GM19193 (cell line): ENCODE results near the gene EZR.

Experiments used
- POLR2A ChIP-seq: IDR thresholded peaks from 4 replicates; pipeline ENCODE4 v1.6.1; 2011; ENCODE audit not compliant: insufficient read depth, insufficient read length; ENCODE audit errors: extremely low read depth

The EZR gene

GRCh38 chr6:158831571-158831970 is 12.4 kb upstream of the EZR start:
- no peak for TF ChIP-seq POLR2A

- no peak for TF ChIP-seq POLR2A
Measured at GRCh38 chr6:158830736-158831135, 11.6 kb upstream of the EZR start.

GRCh38 chr6:158828807-158829206 is 9.6 kb upstream of the EZR start:
- TF ChIP-seq POLR2A: no peak

- no peak for TF ChIP-seq POLR2A
Measured at GRCh38 chr6:158826819-158827501, 7.8 kb upstream of the EZR start.

- no peak for TF ChIP-seq POLR2A
Measured at GRCh38 chr6:158825951-158826306, 6.8 kb upstream of the EZR start.

- no peak for TF ChIP-seq POLR2A
Measured at GRCh38 chr6:158825038-158825950, 6.1 kb upstream of the EZR start.

GRCh38 chr6:158819977-158820622 is 932 bp upstream of the EZR start:
- TF ChIP-seq POLR2A: no peak

- no peak for TF ChIP-seq POLR2A
Measured at GRCh38 chr6:158818581-158819212, 471 bp downstream of the EZR start.

- TF ChIP-seq POLR2A: peak; percentile 98
Measured at GRCh38 chr6:158817728-158818580, 1.2 kb downstream of the EZR start.

- TF ChIP-seq POLR2A: no peak
Measured at GRCh38 chr6:158816803-158817727, 2.1 kb downstream of the EZR start.

- TF ChIP-seq POLR2A: no peak
Measured at GRCh38 chr6:158816329-158816728, 2.8 kb downstream of the EZR start.

GRCh38 chr6:158815907-158816306 is 3.3 kb downstream of the EZR start:
- no peak for TF ChIP-seq POLR2A

- no peak for TF ChIP-seq POLR2A
Measured at GRCh38 chr6:158815379-158815724, 3.8 kb downstream of the EZR start.
